Measurements from ENCODE around the gene PRDM10.

The PRDM10 gene

DNA sequence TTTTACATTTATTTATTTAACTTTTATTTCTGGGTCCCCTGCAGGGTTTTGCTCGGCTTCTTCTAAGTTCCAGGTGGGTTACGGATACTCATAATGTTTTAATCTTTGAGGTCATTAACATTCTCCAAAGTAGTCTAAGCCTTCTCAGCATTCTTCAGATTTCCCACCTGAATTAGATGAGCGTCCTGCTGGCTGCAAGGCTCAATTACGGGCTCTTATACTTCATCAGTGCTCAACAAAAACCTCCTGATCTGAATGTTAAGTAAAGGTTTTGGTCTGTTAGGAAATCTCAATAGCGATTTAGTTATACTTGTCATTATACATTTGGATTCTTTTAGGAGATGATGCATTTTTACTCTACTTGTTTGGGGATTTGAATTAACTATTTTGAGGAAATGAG is 80.0 kb downstream of the PRDM10 start:
- Histone ChIP-seq H3K36me3 (ENCODE audit: insufficient read depth, low read length) (no peaks in the 10 kb centered on the region), H3K9ac (ENCODE audit: low read length) (no peak overlapping the region), H3K9me3 (ENCODE audit: low read length) (no peaks in the 10 kb centered on the region), H3K4me1 (ENCODE audit: insufficient read depth, low read length) (no peaks in the 10 kb centered on the region), H3K4me3 (ENCODE audit: low read depth in 1 of 2, low read length in 2 of 2) (no peak overlapping the region), H3K27ac (ENCODE audit: low read depth, low read length) (no peak overlapping the region), H3K27me3 (ENCODE audit: control insufficient read depth in 1 of 2, insufficient read depth in 2 of 2, low read length in 2 of 2) (no peaks in the 10 kb centered on the region)

GRCh38 chr11:129918361-129918760 is 84.3 kb downstream of the PRDM10 start:
- H3K36me3 ChIP-seq (ENCODE audit: insufficient read depth, low read length): peaks cover 10% of the 10 kb centered on the region
- H3K27me3 ChIP-seq (ENCODE audit: control insufficient read depth in 1 of 2, insufficient read depth in 2 of 2, low read length in 2 of 2): no peaks in the 10 kb centered on the region

DNA sequence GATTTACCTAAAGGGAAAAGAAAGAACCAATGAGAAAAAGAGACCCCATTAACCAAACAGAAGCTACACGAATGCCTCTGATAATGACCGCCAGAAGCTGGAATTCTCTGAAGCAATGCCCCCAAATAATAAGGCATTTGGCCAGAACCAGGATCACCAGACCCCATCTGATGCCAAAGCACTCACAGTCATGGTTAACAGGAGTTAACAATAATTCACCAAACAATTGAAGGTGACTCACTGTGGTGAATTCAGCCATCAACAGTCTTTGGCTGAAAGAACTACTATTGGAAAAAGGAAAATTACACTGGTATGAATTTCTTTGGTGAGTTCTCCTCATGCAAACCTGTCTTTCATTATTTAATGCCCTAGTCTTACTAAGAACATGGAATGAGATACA is 85.4 kb downstream of the PRDM10 start:
- Histone ChIP-seq H3K4me1 (ENCODE audit: insufficient read depth, low read length) (no peaks in the 10 kb centered on the region), H3K9me3 (ENCODE audit: low read length) (no peaks in the 10 kb centered on the region), H3K9ac (ENCODE audit: low read length) (no peak overlapping the region), H3K27me3 (ENCODE audit: control insufficient read depth in 1 of 2, insufficient read depth in 2 of 2, low read length in 2 of 2) (no peaks in the 10 kb centered on the region), H3K4me3 (ENCODE audit: low read depth in 1 of 2, low read length in 2 of 2) (no peak overlapping the region), H3K27ac (ENCODE audit: low read depth, low read length) (no peak overlapping the region), H3K36me3 (ENCODE audit: insufficient read depth, low read length) (peaks cover 10% of the 10 kb centered on the region)

More at GRCh38 chr11:129918361-129918760, 84.3 kb downstream of the PRDM10 start:
- no peak overlapping the region for H3K4me3 ChIP-seq (ENCODE audit: low read depth in 1 of 2, low read length in 2 of 2)
- no peaks in the 10 kb centered on the region for H3K4me1 ChIP-seq (ENCODE audit: insufficient read depth, low read length)
- H3K9ac ChIP-seq (ENCODE audit: low read length): no peak overlapping the region
- no peak overlapping the region for H3K27ac ChIP-seq (ENCODE audit: low read depth, low read length)
- no peaks in the 10 kb centered on the region for H3K9me3 ChIP-seq (ENCODE audit: low read length)

DNA sequence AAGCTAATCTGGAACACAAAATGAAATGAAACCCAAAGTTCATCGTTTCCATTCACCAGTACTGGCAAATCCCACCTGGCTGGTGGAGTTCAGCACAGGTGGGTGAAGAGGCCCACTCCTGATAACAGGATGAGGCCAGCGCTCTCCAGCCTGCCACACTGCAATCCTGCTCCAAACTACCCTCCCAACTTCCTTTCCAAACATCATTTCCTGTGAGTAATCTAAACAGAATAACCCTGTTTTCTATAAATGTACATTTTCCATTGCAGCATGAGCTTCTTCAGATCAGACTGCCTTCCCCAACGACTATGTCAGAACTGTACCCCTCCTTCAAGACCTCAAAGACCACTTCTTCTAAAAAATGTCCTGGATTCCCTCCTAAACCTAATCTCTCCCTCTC is 91.3 kb downstream of the PRDM10 start:
- Histone ChIP-seq H3K36me3 (ENCODE audit: insufficient read depth, low read length) (peaks cover 13% of the 10 kb centered on the region), H3K9me3 (ENCODE audit: low read length) (no peaks in the 10 kb centered on the region), H3K27ac (ENCODE audit: low read depth, low read length) (no peak overlapping the region), H3K27me3 (ENCODE audit: control insufficient read depth in 1 of 2, insufficient read depth in 2 of 2, low read length in 2 of 2) (no peaks in the 10 kb centered on the region), H3K4me3 (ENCODE audit: low read depth in 1 of 2, low read length in 2 of 2) (no peak overlapping the region), H3K4me1 (ENCODE audit: insufficient read depth, low read length) (no peaks in the 10 kb centered on the region), H3K9ac (ENCODE audit: low read length) (no peak overlapping the region)

DNA sequence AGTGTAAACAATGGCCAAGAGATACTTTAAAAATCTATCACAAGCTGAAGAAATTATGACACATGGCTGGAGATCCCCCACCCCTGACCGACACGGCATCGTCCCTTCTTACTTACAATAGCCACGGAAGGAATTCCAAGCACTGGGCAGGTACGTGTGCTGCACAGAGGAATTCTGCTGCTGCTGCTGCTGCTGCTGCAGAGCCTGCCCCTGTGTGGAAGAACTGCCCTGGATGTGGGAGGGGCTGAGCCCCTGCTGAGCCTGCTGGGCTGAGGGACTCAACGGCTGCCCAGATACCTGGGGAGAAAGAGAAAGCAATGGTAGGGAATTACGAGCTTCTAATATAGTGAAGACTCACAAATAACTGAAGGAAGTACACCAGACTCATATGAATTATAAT is 92.3 kb downstream of the PRDM10 start:
- Histone ChIP-seq H3K9me3 (ENCODE audit: low read length) (no peaks in the 10 kb centered on the region), H3K27ac (ENCODE audit: low read depth, low read length) (no peak overlapping the region), H3K4me1 (ENCODE audit: insufficient read depth, low read length) (no peaks in the 10 kb centered on the region), H3K9ac (ENCODE audit: low read length) (no peak overlapping the region), H3K36me3 (ENCODE audit: insufficient read depth, low read length) (peaks cover 13% of the 10 kb centered on the region), H3K27me3 (ENCODE audit: control insufficient read depth in 1 of 2, insufficient read depth in 2 of 2, low read length in 2 of 2) (no peaks in the 10 kb centered on the region), H3K4me3 (ENCODE audit: low read depth in 1 of 2, low read length in 2 of 2) (no peak overlapping the region)

DNA sequence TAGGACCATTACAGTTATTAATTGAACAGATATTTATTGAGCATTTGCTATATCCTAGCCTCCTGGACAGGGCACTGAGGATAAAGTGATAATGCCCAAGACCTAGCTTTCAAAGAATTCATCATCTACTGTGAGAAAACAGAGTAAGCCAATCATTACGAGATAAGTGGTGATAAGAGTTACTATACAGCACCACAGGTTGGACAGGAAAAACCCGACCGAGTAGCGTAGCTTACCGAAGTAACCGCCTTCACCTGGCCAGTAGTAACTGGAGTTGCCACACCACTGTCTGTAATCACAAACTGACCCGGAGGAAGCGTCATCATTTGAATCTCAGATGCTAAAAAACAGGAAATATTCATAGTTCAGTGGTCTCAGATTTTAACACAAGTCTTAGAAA is 97.2 kb downstream of the PRDM10 start:
- no peaks in the 10 kb centered on the region for H3K9me3 ChIP-seq (ENCODE audit: low read length)
- H3K9ac ChIP-seq (ENCODE audit: low read length): no peak overlapping the region
- peaks cover 5% of the 10 kb centered on the region for H3K36me3 ChIP-seq (ENCODE audit: insufficient read depth, low read length)
- H3K4me3 ChIP-seq (ENCODE audit: low read depth in 1 of 2, low read length in 2 of 2): no peak overlapping the region
- H3K4me1 ChIP-seq (ENCODE audit: insufficient read depth, low read length): no peaks in the 10 kb centered on the region
- no peak overlapping the region for H3K27ac ChIP-seq (ENCODE audit: low read depth, low read length)
- H3K27me3 ChIP-seq (ENCODE audit: control insufficient read depth in 1 of 2, insufficient read depth in 2 of 2, low read length in 2 of 2): no peaks in the 10 kb centered on the region

DNA sequence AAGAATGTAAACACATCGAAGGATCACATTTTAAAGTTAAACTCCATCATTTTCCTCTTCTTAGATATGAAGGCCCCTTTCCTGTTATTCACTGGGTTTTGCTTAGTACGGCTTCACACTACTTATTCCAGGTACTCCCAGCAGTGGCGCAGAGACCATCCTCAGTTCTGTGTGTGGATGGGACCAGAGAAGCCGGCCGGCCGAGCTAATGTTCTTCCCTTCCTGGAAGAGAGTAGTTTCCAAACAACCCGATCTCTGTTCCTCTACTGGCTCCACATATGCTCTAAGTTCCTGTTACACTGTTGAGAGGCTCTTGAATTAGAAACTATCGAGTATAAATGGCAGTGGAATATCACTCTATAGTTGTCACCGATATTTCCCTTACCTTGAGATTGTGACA is 106.6 kb downstream of the PRDM10 start:
- H3K27ac ChIP-seq (ENCODE audit: low read depth, low read length): peak overlapping the region; percentile 81
- H3K4me3 ChIP-seq (ENCODE audit: low read depth in 1 of 2, low read length in 2 of 2): peak overlapping the region; percentile 43 to 85
- peaks cover 12% of the 10 kb centered on the region for H3K36me3 ChIP-seq (ENCODE audit: insufficient read depth, low read length)
- peaks cover 10% of the 10 kb centered on the region for H3K4me1 ChIP-seq (ENCODE audit: insufficient read depth, low read length)
- H3K9ac ChIP-seq (ENCODE audit: low read length): peak overlapping the region; percentile 28
- no peaks in the 10 kb centered on the region for H3K27me3 ChIP-seq (ENCODE audit: control insufficient read depth in 1 of 2, insufficient read depth in 2 of 2, low read length in 2 of 2)
- H3K9me3 ChIP-seq (ENCODE audit: low read length): no peaks in the 10 kb centered on the region

GRCh38 chr11:129895126-129896041 is 107.3 kb downstream of the PRDM10 start, which contains the start of gene NFRKB:
NFRKB (minus strand) TSS chr11:129895578; CDS start chr11:129892849, 2,729 bp downstream.
- Histone ChIP-seq H3K4me3 (ENCODE audit: low read depth in 1 of 2, low read length in 2 of 2) (peak within 1 kb of the TSS; percentile 43 to 85), H3K27ac (ENCODE audit: low read depth, low read length) (peak within 1 kb of the TSS; percentile 81), H3K9me3 (ENCODE audit: low read length) (no peaks in the 10 kb centered on the region), H3K27me3 (ENCODE audit: control insufficient read depth in 1 of 2, insufficient read depth in 2 of 2, low read length in 2 of 2) (no peaks in the 10 kb centered on the region), H3K4me1 (ENCODE audit: insufficient read depth, low read length) (peaks cover 10% of the 10 kb centered on the region), H3K36me3 (ENCODE audit: insufficient read depth, low read length) (peaks cover 13% of the 10 kb centered on the region), H3K9ac (ENCODE audit: low read length) (peak within 1 kb of the TSS; percentile 46)

- H3K36me3 ChIP-seq (ENCODE audit: insufficient read depth, low read length): peaks cover 17% of the 10 kb centered on the region
- no peaks in the 10 kb centered on the region for H3K27me3 ChIP-seq (ENCODE audit: control insufficient read depth in 1 of 2, insufficient read depth in 2 of 2, low read length in 2 of 2)
- peak overlapping the region; percentile 67 for H3K27ac ChIP-seq (ENCODE audit: low read depth, low read length)
- H3K4me1 ChIP-seq (ENCODE audit: insufficient read depth, low read length): peaks cover 10% of the 10 kb centered on the region
- no peaks in the 10 kb centered on the region for H3K9me3 ChIP-seq (ENCODE audit: low read length)
- peak overlapping the region; percentile 46 for H3K9ac ChIP-seq (ENCODE audit: low read length)
- H3K4me3 ChIP-seq (ENCODE audit: low read depth in 1 of 2, low read length in 2 of 2): peak overlapping the region; percentile 43 to 85
These were observed 108.1 kb downstream of the PRDM10 start for GRCh38 chr11:129894278-129895125.

- peaks cover 74% of the 10 kb centered on the region for H3K36me3 ChIP-seq (ENCODE audit: insufficient read depth, low read length)
- H3K9ac ChIP-seq (ENCODE audit: low read length): no peak overlapping the region
- H3K27ac ChIP-seq (ENCODE audit: low read depth, low read length): no peak overlapping the region
- no peaks in the 10 kb centered on the region for H3K27me3 ChIP-seq (ENCODE audit: control insufficient read depth in 1 of 2, insufficient read depth in 2 of 2, low read length in 2 of 2)
- no peak overlapping the region for H3K4me3 ChIP-seq (ENCODE audit: low read depth in 1 of 2, low read length in 2 of 2)
- H3K9me3 ChIP-seq (ENCODE audit: low read length): no peaks in the 10 kb centered on the region
- H3K4me1 ChIP-seq (ENCODE audit: insufficient read depth, low read length): no peaks in the 10 kb centered on the region
These were observed 114.2 kb downstream of the PRDM10 start for GRCh38 chr11:129888451-129888850.

GRCh38 chr11:129885381-129885780 is 117.3 kb downstream of the PRDM10 start:
- Histone ChIP-seq H3K27me3 (ENCODE audit: control insufficient read depth in 1 of 2, insufficient read depth in 2 of 2, low read length in 2 of 2) (no peaks in the 10 kb centered on the region), H3K9me3 (ENCODE audit: low read length) (no peaks in the 10 kb centered on the region), H3K4me1 (ENCODE audit: insufficient read depth, low read length) (no peaks in the 10 kb centered on the region), H3K27ac (ENCODE audit: low read depth, low read length) (no peak overlapping the region), H3K4me3 (ENCODE audit: low read depth in 1 of 2, low read length in 2 of 2) (no peak overlapping the region), H3K36me3 (ENCODE audit: insufficient read depth, low read length) (peaks cover 91% of the 10 kb centered on the region), H3K9ac (ENCODE audit: low read length) (no peak overlapping the region)

All from muscle layer of colon (tissue), 2 donors.